ENCODE results near the gene ALDH2.

DNA sequence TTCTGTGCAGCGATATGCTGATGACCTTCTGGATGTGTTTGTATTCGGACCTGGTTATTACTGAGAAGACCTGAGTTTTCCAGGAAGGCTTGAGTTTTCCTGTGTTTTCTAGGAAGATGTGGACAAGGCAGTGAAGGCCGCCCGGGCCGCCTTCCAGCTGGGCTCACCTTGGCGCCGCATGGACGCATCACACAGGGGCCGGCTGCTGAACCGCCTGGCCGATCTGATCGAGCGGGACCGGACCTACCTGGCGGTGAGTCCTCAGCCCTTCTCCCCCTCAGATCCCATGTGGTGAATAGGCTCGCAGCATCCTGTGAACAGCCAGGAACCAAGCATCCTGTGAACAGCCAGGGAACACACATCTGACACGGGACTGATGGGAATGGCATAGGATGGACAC is 16.3 kb downstream of the ALDH2 start:
- TF ChIP-seq, protein P1, sequence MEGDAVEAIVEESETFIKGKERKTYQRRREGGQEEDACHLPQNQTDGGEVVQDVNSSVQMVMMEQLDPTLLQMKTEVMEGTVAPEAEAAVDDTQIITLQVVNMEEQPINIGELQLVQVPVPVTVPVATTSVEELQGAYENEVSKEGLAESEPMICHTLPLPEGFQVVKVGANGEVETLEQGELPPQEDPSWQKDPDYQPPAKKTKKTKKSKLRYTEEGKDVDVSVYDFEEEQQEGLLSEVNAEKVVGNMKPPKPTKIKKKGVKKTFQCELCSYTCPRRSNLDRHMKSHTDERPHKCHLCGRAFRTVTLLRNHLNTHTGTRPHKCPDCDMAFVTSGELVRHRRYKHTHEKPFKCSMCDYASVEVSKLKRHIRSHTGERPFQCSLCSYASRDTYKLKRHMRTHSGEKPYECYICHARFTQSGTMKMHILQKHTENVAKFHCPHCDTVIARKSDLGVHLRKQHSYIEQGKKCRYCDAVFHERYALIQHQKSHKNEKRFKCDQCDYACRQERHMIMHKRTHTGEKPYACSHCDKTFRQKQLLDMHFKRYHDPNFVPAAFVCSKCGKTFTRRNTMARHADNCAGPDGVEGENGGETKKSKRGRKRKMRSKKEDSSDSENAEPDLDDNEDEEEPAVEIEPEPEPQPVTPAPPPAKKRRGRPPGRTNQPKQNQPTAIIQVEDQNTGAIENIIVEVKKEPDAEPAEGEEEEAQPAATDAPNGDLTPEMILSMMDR (IDR thresholded peaks at IDR 0.05; ENCODE audit: low read length), result no peak
- TF ChIP-seq EZH2 (IDR thresholded peaks at IDR 0.05; ENCODE audit: borderline replicate concordance, low read length), result no peak
